GM23248 (cell line): ENCODE results near the gene PPP1R16B. TPM values are rescaled to one million over a fixed set of nuclear protein-coding genes. Genes with fewer than 3 reads are reported as not detected.

ENCODE experiments used
- DNase-seq: peaks from one replicate; pipeline ENCODE4 v3.0.0-alpha.2; 2015
- H2AFZ ChIP-seq: fragments of 200-600 bp; sonication (generic); 2 replicates; pipeline ENCODE4 v1.6.1; 2016; ENCODE audit warnings: antibody characterized with exemption
- H3F3A ChIP-seq: fragments of 200-600 bp; sonication (generic); 2 replicates; pipeline ENCODE4 v1.6.1; 2016; ENCODE audit warnings: mild to moderate bottlenecking, antibody characterized with exemption, mixed run types; ENCODE audit not compliant: insufficient read depth
- H3K27ac ChIP-seq: fragments of 200-600 bp; sonication (generic); 2 replicates; pipeline ENCODE4 v1.5.1; 2016; ENCODE audit warnings: mild to moderate bottlenecking
- H3K27me3 ChIP-seq: fragments of 200-600 bp; sonication (generic); replicated peaks from 2 replicates; pipeline ENCODE4 v1.6.1; 2016; ENCODE audit warnings: mild to moderate bottlenecking; ENCODE audit not compliant: insufficient read depth
- H3K36me3 ChIP-seq: fragments of 200-600 bp; sonication (generic); 2 replicates; pipeline ENCODE4 v1.6.1; 2016; ENCODE audit warnings: low read depth, mild to moderate bottlenecking
- H3K4me1 ChIP-seq: fragments of 200-600 bp; sonication (generic); 2 replicates; pipeline ENCODE4 v1.6.1; 2016; ENCODE audit warnings: mild to moderate bottlenecking; ENCODE audit not compliant: insufficient read depth
- H3K4me2 ChIP-seq: fragments of 200-600 bp; sonication (generic); one replicate; pipeline ENCODE4 v1.6.1; 2016; ENCODE audit warnings: mild to moderate bottlenecking; ENCODE audit not compliant: unreplicated experiment
- H3K4me3 ChIP-seq: fragments of 200-600 bp; sonication (generic); 2 replicates; pipeline ENCODE4 v1.5.1; 2016; ENCODE audit warnings: mild to moderate bottlenecking
- H3K79me2 ChIP-seq: fragments of 200-600 bp; sonication (generic); 2 replicates; pipeline ENCODE4 v1.6.1; 2016; ENCODE audit warnings: mild to moderate bottlenecking; ENCODE audit not compliant: insufficient read depth
- H3K9ac ChIP-seq: fragments of 200-600 bp; sonication (generic); 2 replicates; pipeline ENCODE4 v1.6.1; 2016; ENCODE audit warnings: mild to moderate bottlenecking
- H3K9me2 ChIP-seq: fragments of 200-600 bp; sonication (generic); 2 replicates; pipeline ENCODE4 v1.6.1; 2016; ENCODE audit warnings: mixed run types, mild to moderate bottlenecking, moderate library complexity; ENCODE audit not compliant: insufficient read depth
- H3K9me3 ChIP-seq: fragments of 200-600 bp; sonication (generic); one replicate; pipeline ENCODE4 v1.6.1; 2017; ENCODE audit warnings: low read depth
- H4K20me1 ChIP-seq: fragments of 200-600 bp; sonication (generic); 2 replicates; pipeline ENCODE4 v1.6.0; 2016; ENCODE audit not compliant: insufficient read depth
- EZH2 ChIP-seq: fragments of 200-600 bp; sonication (generic); IDR thresholded peaks from 2 replicates; pipeline ENCODE4 v1.6.1; 2018; ENCODE audit warnings: antibody characterized with exemption, mild to moderate bottlenecking; ENCODE audit not compliant: insufficient read depth, poor library complexity, severe bottlenecking
- EZH2phosphoT487 ChIP-seq: fragments of 200-600 bp; sonication (generic); IDR thresholded peaks from 2 replicates; pipeline ENCODE4 v1.6.1; 2018; ENCODE audit warnings: antibody characterized with exemption, moderate library complexity, mild to moderate bottlenecking, low read depth; ENCODE audit not compliant: insufficient read depth
- WGBS, 2 experiments: methylation state at CpG; one replicate each; pipeline ENCODE4 v1.1.6; 2015 to 2017; ENCODE audit warnings: low lambda C conversion rate in 2 of 2, low coverage in 1 of 2; ENCODE audit errors: missing lambda C conversion rate in 2 of 2; 5-methylcytosine and 5-hydroxymethylcytosine counted together
- in situ Hi-C: fragments of 300-500 bp; cut with MboI; formaldehyde crosslinking; loops from 2 replicates; pipeline ENCODE4 v1.15.0; 2020
- polyA plus RNA-seq: library from polyadenylated mRNA; unstranded; fragments of >200 nt; fragmentation: Nextera tagmentation; extraction: Ambion mirVana; gene quantifications from 2 replicates; pipeline ENCODE4 v1.2.1, GENCODE V29; 2016
- total RNA-seq: library from RNA; depleted of rRNA; stranded (reverse); fragments of >200 nt; shearing (Covaris generic); gene quantifications from 2 replicates; pipeline ENCODE4 v1.2.3, GENCODE V29; 2014

PPP1R16B gene
- total and polyA plus RNA-seq, 2 experiments from 2014 or later = not detected

- 14 to 17% methylated on average over 9 of the region's 9 CpGs for WGBS, 2 experiments
- no peak overlapping the region for H3K4me2 ChIP-seq
- TF ChIP-seq EZH2 = no peak
- TF ChIP-seq EZH2phosphoT487 = no peak
- no peaks in the 10 kb centered on the region for H3K9me3 ChIP-seq
- no peaks in the 10 kb centered on the region for H3K79me2 ChIP-seq
- no peaks in the 10 kb centered on the region for H3K36me3 ChIP-seq
- no peaks in the 10 kb centered on the region for H3K4me1 ChIP-seq
- H4K20me1 ChIP-seq = no peaks in the 10 kb centered on the region
- H3K27me3 ChIP-seq = peaks cover 36% of the 10 kb centered on the region
- no peaks in the 10 kb centered on the region for H3K9me2 ChIP-seq
- no peaks in the 10 kb centered on the region for H3F3A ChIP-seq
- in situ Hi-C loops = no loop called here
- no peak overlapping the region for H3K9ac ChIP-seq
- no peak overlapping the region for H3K4me3 ChIP-seq
- no peak overlapping the region for H2AFZ ChIP-seq
- DNase-seq = peak; percentile 61
- no peak overlapping the region for H3K27ac ChIP-seq
Observed at GRCh38 chr20:38878866-38879265, 73.4 kb downstream of the PPP1R16B start.

- no peak overlapping the region for H3K4me2 ChIP-seq
- H3K4me3 ChIP-seq = no peak overlapping the region
- H3F3A ChIP-seq = no peaks in the 10 kb centered on the region
- no peak for TF ChIP-seq EZH2
- no peak for TF ChIP-seq EZH2phosphoT487
- WGBS, 2 experiments = 52% methylated on average over 14 of the region's 14 CpGs
- no peak overlapping the region for H2AFZ ChIP-seq
- H3K9me2 ChIP-seq = no peaks in the 10 kb centered on the region
- H3K27ac ChIP-seq = no peak overlapping the region
- no peak for DNase-seq
- H3K9me3 ChIP-seq = no peaks in the 10 kb centered on the region
- H3K9ac ChIP-seq = no peak overlapping the region
- H3K36me3 ChIP-seq = no peaks in the 10 kb centered on the region
- H3K4me1 ChIP-seq = no peaks in the 10 kb centered on the region
- peaks cover 34% of the 10 kb centered on the region for H3K27me3 ChIP-seq
- in situ Hi-C loops = no loop called here
- no peaks in the 10 kb centered on the region for H4K20me1 ChIP-seq
- H3K79me2 ChIP-seq = no peaks in the 10 kb centered on the region
Observed at GRCh38 chr20:38880952-38881735, 75.6 kb downstream of the PPP1R16B start.

GRCh38 chr20:38881806-38882440 is 76.4 kb downstream of the PPP1R16B start:
- Histone ChIP-seq H3K4me1 (no peaks in the 10 kb centered on the region), H3K27ac (no peak overlapping the region), H3K9me3 (no peaks in the 10 kb centered on the region), H4K20me1 (no peaks in the 10 kb centered on the region), H3K27me3 (peaks cover 26% of the 10 kb centered on the region), H3F3A (no peaks in the 10 kb centered on the region), H3K4me3 (no peak overlapping the region), H3K9ac (no peak overlapping the region), H3K79me2 (no peaks in the 10 kb centered on the region), H3K36me3 (no peaks in the 10 kb centered on the region), H2AFZ (no peak overlapping the region), H3K4me2 (no peak overlapping the region), H3K9me2 (no peaks in the 10 kb centered on the region)
- no peak for TF ChIP-seq EZH2
- TF ChIP-seq EZH2phosphoT487 = no peak
- WGBS, 2 experiments = 66 to 69% methylated on average over 4 of the region's 4 CpGs
- in situ Hi-C loops = no loop called here
- no peak for DNase-seq

- no peak overlapping the region for H3K9ac ChIP-seq
- TF ChIP-seq EZH2phosphoT487 (no peak), EZH2 (no peak)
- no peaks in the 10 kb centered on the region for H3K4me1 ChIP-seq
- no peaks in the 10 kb centered on the region for H3K36me3 ChIP-seq
- no peaks in the 10 kb centered on the region for H3K79me2 ChIP-seq
- H4K20me1 ChIP-seq = no peaks in the 10 kb centered on the region
- H3K4me3 ChIP-seq = no peak overlapping the region
- H3F3A ChIP-seq = no peaks in the 10 kb centered on the region
- WGBS, 2 experiments = 41 to 52% methylated on average over 2 of the region's 2 CpGs
- peaks cover 26% of the 10 kb centered on the region for H3K27me3 ChIP-seq
- no peak for DNase-seq
- H3K4me2 ChIP-seq = no peak overlapping the region
- no peak overlapping the region for H2AFZ ChIP-seq
- in situ Hi-C loops = no loop called here
- no peaks in the 10 kb centered on the region for H3K9me2 ChIP-seq
- no peak overlapping the region for H3K27ac ChIP-seq
- no peaks in the 10 kb centered on the region for H3K9me3 ChIP-seq
Observed at GRCh38 chr20:38882600-38882999, 77.1 kb downstream of the PPP1R16B start.
